Naive thymus-derived CD8-positive, alpha-beta T cell (primary cell): ENCODE data around the gene MAPRE2. TPM values are rescaled to one million over a fixed set of nuclear protein-coding genes. Genes with fewer than 3 reads are reported as not detected.

Experiments
- ATAC-seq, 2 donors: fragments of 150-1000 bp; cut with Tn5 transposase in 1 of 2; sonication (Bioruptor Pico), chemical (Tn5 transposase) in 1 of 2; 1 replicate in 1 of 2; 2 replicates in 1 of 2; pipeline ENCODE4 v1.10.0; 2021; ENCODE audit warnings: mild to moderate bottlenecking in 2 of 2, moderate library complexity in 2 of 2
- POLR2A ChIA-PET: fragments of 350-600 bp; sonication (Branson Sonifier 250); formaldehyde crosslinking; loops from one replicate; lab custom pipeline; 2021; ENCODE audit warnings: antibody characterized with exemption; lab: Charles Lee
- DNase-seq, 10 donors: peaks; one replicate each; pipeline versions ENCODE4 v3.0.0 to v3.0.0-alpha.2; 2020 to 2022
- H3K27ac Mint-ChIP-seq, 10 donors: one replicate each; pipeline ENCODE4 v1.8.0; 2020 to 2022; ENCODE audit warnings: mild to moderate bottlenecking in 10 of 10, mixed read lengths in 10 of 10, moderate library complexity in 4 of 10, inconsistent platforms in 1 of 10
- H3K27me3 Mint-ChIP-seq, 5 donors: one replicate each; pipeline ENCODE4 v1.8.0; 2021 to 2022; ENCODE audit warnings: mixed read lengths in 5 of 5
- H3K36me3 Mint-ChIP-seq, 3 donors: one replicate each; pipeline ENCODE4 v1.8.0; 2020 to 2022; ENCODE audit warnings: mixed read lengths in 3 of 3, mild to moderate bottlenecking in 2 of 3, inconsistent platforms in 1 of 3
- H3K4me1 Mint-ChIP-seq, 4 donors: one replicate each; pipeline ENCODE4 v1.8.0; 2021 to 2022; ENCODE audit warnings: mixed read lengths in 4 of 4
- H3K4me3 Mint-ChIP-seq, 10 donors: one replicate each; pipeline ENCODE4 v1.8.0; 2020 to 2022; ENCODE audit warnings: mild to moderate bottlenecking in 10 of 10, mixed read lengths in 10 of 10, moderate library complexity in 6 of 10, inconsistent platforms in 1 of 10
- H3K9me3 Mint-ChIP-seq, 9 donors: one replicate each; pipeline ENCODE4 v1.8.0; 2020 to 2022; ENCODE audit warnings: mixed read lengths in 9 of 9, mild to moderate bottlenecking in 3 of 9, inconsistent platforms in 1 of 9, moderate library complexity in 1 of 9
- polyA plus RNA-seq, 3 donors: library from polyadenylated mRNA; unstranded; fragments of 300-500 nt; fragmentation: Illumina TruSeq; gene quantifications; one replicate each; pipeline ENCODE4 v1.2.3, GENCODE V29; 2021
- total RNA-seq, 8 experiments: library from RNA in 2 of 8; stranded (reverse) in 2 of 8; gene quantifications; one replicate each; pipeline ENCODE4 v1.2.3 and lab custom pipeline; 2021 to 2026

Gene MAPRE2
- total and polyA plus RNA-seq, 5 experiments from 2014 or later = 56.8 to 96.3 (median 86.2) TPM

GRCh38 chr18:35067454-35067853 lies 26.2 kb downstream of the MAPRE2 start:
- no peaks in the 10 kb centered on the region for H3K9me3 Mint-ChIP-seq
- peak; percentile 39 to 63 for ATAC-seq
- H3K4me1 Mint-ChIP-seq = peaks cover 30 to 73% (median 70%) of the 10 kb centered on the region in 4 donors
- POLR2A ChIA-PET = interaction anchor here (1.2 kb wide), 1 partner anchor 37 kb away, joined by 3 read pairs; no protein-coding TSS in a partner anchor
- DNase-seq = no peak
- peak overlapping the region in 7 of 10 donors; percentile 1 to 90 (median 69) for H3K27ac Mint-ChIP-seq
- no peaks in the 10 kb centered on the region for H3K27me3 Mint-ChIP-seq
- H3K36me3 Mint-ChIP-seq = peaks cover 5 to 27% (median 11%) of the 10 kb centered on the region in 3 donors
- H3K4me3 Mint-ChIP-seq = peak overlapping the region in 3 of 10 donors; percentile 11 to 26 (median 11)

- no peaks in the 10 kb centered on the region for H3K9me3 Mint-ChIP-seq
- no peaks in the 10 kb centered on the region for H3K27me3 Mint-ChIP-seq
- ATAC-seq (no peak), DNase-seq (no peak)
- POLR2A ChIA-PET = no interaction called here
- peaks cover 5 to 55% (median 11%) of the 10 kb centered on the region in 3 donors for H3K36me3 Mint-ChIP-seq
- H3K4me3 Mint-ChIP-seq = no peak overlapping the region
- H3K4me1 Mint-ChIP-seq = peaks cover 32 to 75% (median 69%) of the 10 kb centered on the region in 4 donors
- peak overlapping the region in 9 of 10 donors; percentile 11 to 87 (median 58) for H3K27ac Mint-ChIP-seq
Observed at GRCh38 chr18:35071819-35072247, 30.6 kb downstream of the MAPRE2 start.

- peaks cover 5 to 63% (median 11%) of the 10 kb centered on the region in 3 donors for H3K36me3 Mint-ChIP-seq
- no peak overlapping the region for H3K4me3 Mint-ChIP-seq
- ATAC-seq (no peak), DNase-seq (no peak)
- H3K27me3 Mint-ChIP-seq = no peaks in the 10 kb centered on the region
- H3K27ac Mint-ChIP-seq = peak overlapping the region in 3 of 10 donors; percentile 3 to 43 (median 9)
- no peaks in the 10 kb centered on the region for H3K9me3 Mint-ChIP-seq
- POLR2A ChIA-PET = interaction anchor here (0.7 kb wide), 1 partner anchor 405 kb away, joined by 3 read pairs; no protein-coding TSS in a partner anchor
- H3K4me1 Mint-ChIP-seq = peaks cover 30 to 74% (median 69%) of the 10 kb centered on the region in 4 donors
Observed at GRCh38 chr18:35072616-35073015, 31.4 kb downstream of the MAPRE2 start.

- POLR2A ChIA-PET = interaction anchor here (0.6 to 0.7 kb wide), 2 partner anchors 14 to 404 kb away, joined by 3 to 4 read pairs; no protein-coding TSS in a partner anchor
- Mint-ChIP-seq H3K36me3 (peaks cover 5 to 70% (median 11%) of the 10 kb centered on the region in 3 donors), H3K27ac (peak overlapping the region in 2 of 10 donors; percentile 43 to 44), H3K4me3 (no peak overlapping the region), H3K27me3 (no peaks in the 10 kb centered on the region), H3K9me3 (no peaks in the 10 kb centered on the region), H3K4me1 (peaks cover 30 to 71% (median 68%) of the 10 kb centered on the region in 4 donors)
- ATAC-seq (no peak), DNase-seq (no peak)
Observed at GRCh38 chr18:35073186-35074105, 32.2 kb downstream of the MAPRE2 start.

GRCh38 chr18:35074581-35074980 lies 33.4 kb downstream of the MAPRE2 start:
- ATAC-seq (no peak), DNase-seq (no peak)
- peaks cover 30 to 74% (median 72%) of the 10 kb centered on the region in 4 donors for H3K4me1 Mint-ChIP-seq
- peak overlapping the region in 5 of 10 donors; percentile 7 to 43 (median 37) for H3K27ac Mint-ChIP-seq
- no peak overlapping the region for H3K4me3 Mint-ChIP-seq
- H3K36me3 Mint-ChIP-seq = peaks cover 5 to 81% (median 19%) of the 10 kb centered on the region in 3 donors
- H3K9me3 Mint-ChIP-seq = no peaks in the 10 kb centered on the region
- H3K27me3 Mint-ChIP-seq = no peaks in the 10 kb centered on the region
- POLR2A ChIA-PET = no interaction called here

GRCh38 chr18:35075132-35075531 lies 33.9 kb downstream of the MAPRE2 start:
- peaks cover 30 to 77% (median 76%) of the 10 kb centered on the region in 4 donors for H3K4me1 Mint-ChIP-seq

GRCh38 chr18:35076135-35076924 lies 35.1 kb downstream of the MAPRE2 start:
- Mint-ChIP-seq H3K27me3 (no peaks in the 10 kb centered on the region), H3K36me3 (peaks cover 5 to 78% (median 14%) of the 10 kb centered on the region in 3 donors), H3K27ac (peak overlapping the region in 7 of 10 donors; percentile 5 to 75 (median 37)), H3K4me1 (peaks cover 26 to 77% (median 74%) of the 10 kb centered on the region in 4 donors), H3K9me3 (no peaks in the 10 kb centered on the region), H3K4me3 (no peak overlapping the region)
- ATAC-seq = peak in 1 of 2 donors; percentile 28
- POLR2A ChIA-PET = no interaction called here
- no peak for DNase-seq

More at GRCh38 chr18:35075132-35075531, 33.9 kb downstream of the MAPRE2 start:
- no peaks in the 10 kb centered on the region for H3K27me3 Mint-ChIP-seq
- H3K9me3 Mint-ChIP-seq = no peaks in the 10 kb centered on the region
- H3K27ac Mint-ChIP-seq = peak overlapping the region in 6 of 10 donors; percentile 10 to 43 (median 34)
- DNase-seq = no peak
- POLR2A ChIA-PET = no interaction called here
- no peak for ATAC-seq
- peaks cover 5 to 82% (median 20%) of the 10 kb centered on the region in 3 donors for H3K36me3 Mint-ChIP-seq
- H3K4me3 Mint-ChIP-seq = peak overlapping the region in 2 of 10 donors; percentile 2 to 42

- H3K9me3 Mint-ChIP-seq = no peaks in the 10 kb centered on the region
- POLR2A ChIA-PET = interaction anchor here (1.5 kb wide), 1 partner anchor 48 kb away, joined by 4 read pairs; no protein-coding TSS in a partner anchor
- no peak for DNase-seq
- H3K4me1 Mint-ChIP-seq = peaks cover 26 to 74% (median 66%) of the 10 kb centered on the region in 4 donors
- no peak for ATAC-seq
- H3K36me3 Mint-ChIP-seq = peaks cover 0 to 73% (median 13%) of the 10 kb centered on the region in 3 donors
- no peaks in the 10 kb centered on the region for H3K27me3 Mint-ChIP-seq
- no peak overlapping the region for H3K4me3 Mint-ChIP-seq
- H3K27ac Mint-ChIP-seq = peak overlapping the region in 1 of 10 donors; percentile 24
Observed at GRCh38 chr18:35077937-35078336, 36.7 kb downstream of the MAPRE2 start.

- POLR2A ChIA-PET = no interaction called here
- no peak for ATAC-seq
Observed at GRCh38 chr18:35080058-35080457, 38.8 kb downstream of the MAPRE2 start.

GRCh38 chr18:35083174-35083712 lies 42.0 kb downstream of the MAPRE2 start:
- Mint-ChIP-seq H3K27ac (peak overlapping the region in 5 of 10 donors; percentile 13 to 63 (median 45)), H3K4me1 (peaks cover 37 to 77% (median 56%) of the 10 kb centered on the region in 4 donors)
- ATAC-seq = no peak

More at GRCh38 chr18:35080058-35080457, 38.8 kb downstream of the MAPRE2 start:
- H3K27ac Mint-ChIP-seq = no peak overlapping the region
- no peaks in the 10 kb centered on the region for H3K9me3 Mint-ChIP-seq
- H3K4me3 Mint-ChIP-seq = no peak overlapping the region
- H3K27me3 Mint-ChIP-seq = no peaks in the 10 kb centered on the region
- H3K4me1 Mint-ChIP-seq = peaks cover 28 to 76% (median 60%) of the 10 kb centered on the region in 4 donors
- no peak for DNase-seq
- peaks cover 0 to 70% (median 14%) of the 10 kb centered on the region in 3 donors for H3K36me3 Mint-ChIP-seq

GRCh38 chr18:35084494-35085449 lies 43.6 kb downstream of the MAPRE2 start:
- POLR2A ChIA-PET = no interaction called here

More at GRCh38 chr18:35083174-35083712, 42.0 kb downstream of the MAPRE2 start:
- no peaks in the 10 kb centered on the region for H3K9me3 Mint-ChIP-seq
- no peak for DNase-seq
- no peak overlapping the region for H3K4me3 Mint-ChIP-seq
- POLR2A ChIA-PET = no interaction called here
- no peaks in the 10 kb centered on the region for H3K27me3 Mint-ChIP-seq
- peaks cover 0 to 52% (median 14%) of the 10 kb centered on the region in 3 donors for H3K36me3 Mint-ChIP-seq

More at GRCh38 chr18:35084494-35085449, 43.6 kb downstream of the MAPRE2 start:
- Mint-ChIP-seq H3K4me3 (no peak overlapping the region), H3K9me3 (no peaks in the 10 kb centered on the region), H3K4me1 (peaks cover 36 to 72% (median 59%) of the 10 kb centered on the region in 4 donors), H3K27ac (peak overlapping the region in 5 of 10 donors; percentile 0 to 75 (median 26)), H3K27me3 (no peaks in the 10 kb centered on the region), H3K36me3 (peaks cover 1 to 42% (median 4%) of the 10 kb centered on the region in 3 donors)
- no peak for DNase-seq
- ATAC-seq = no peak
